K562 (cell line): ENCODE results near the gene SYNPO2.

ENCODE experiments used
- CBFA2T2 ChIP-seq: fragments of 450-650 bp; conservative IDR thresholded peaks from 2 replicates; pipeline ENCODE4 v1.6.1; 2017; ENCODE audit warnings: mild to moderate bottlenecking
- CBX2 ChIP-seq: fragments of 200-600 bp; sonication (generic); IDR thresholded peaks from one replicate; pipeline ENCODE4 v1.6.1; 2012; ENCODE audit warnings: mild to moderate bottlenecking, low read length, inconsistent platforms; ENCODE audit not compliant: insufficient read depth, poor library complexity, severe bottlenecking
- NR2C2 ChIP-seq, 2 experiments: fragments of 200-800 bp in 1 of 2; sonication (Bioruptor generic) in 1 of 2; sonication (generic) in 1 of 2; formaldehyde crosslinking in 1 of 2; IDR thresholded peaks; 2 replicates each; pipeline versions ENCODE4 v1.6.1 to v1.8.0; 2016 to 2022; ENCODE audit warnings: mild to moderate bottlenecking in 1 of 2, missing compliant biosample characterization in 1 of 2, missing genetic modification characterization in 1 of 2, missing genetic modification reagents in 1 of 2
- TF ChIP-seq, protein P1 (sequence below): IDR thresholded peaks from 3 replicates; pipeline ENCODE4 v1.6.1; 2011; ENCODE audit warnings: borderline replicate concordance, mild to moderate bottlenecking, moderate library complexity; ENCODE audit not compliant: insufficient read length; ENCODE audit errors: extremely low read depth
- TF ChIP-seq, protein P2 (sequence below), 2 experiments: fragments of 450-650 bp in 1 of 2; sonication (generic) in 1 of 2; formaldehyde crosslinking in 1 of 2; IDR thresholded peaks; 2 replicates each; pipeline versions ENCODE4 v1.7.1 to v1.9.0; 2016 to 2022; ENCODE audit warnings: inconsistent platforms in 1 of 2, mild to moderate bottlenecking in 1 of 2, missing genetic modification reagents in 1 of 2

DNA sequence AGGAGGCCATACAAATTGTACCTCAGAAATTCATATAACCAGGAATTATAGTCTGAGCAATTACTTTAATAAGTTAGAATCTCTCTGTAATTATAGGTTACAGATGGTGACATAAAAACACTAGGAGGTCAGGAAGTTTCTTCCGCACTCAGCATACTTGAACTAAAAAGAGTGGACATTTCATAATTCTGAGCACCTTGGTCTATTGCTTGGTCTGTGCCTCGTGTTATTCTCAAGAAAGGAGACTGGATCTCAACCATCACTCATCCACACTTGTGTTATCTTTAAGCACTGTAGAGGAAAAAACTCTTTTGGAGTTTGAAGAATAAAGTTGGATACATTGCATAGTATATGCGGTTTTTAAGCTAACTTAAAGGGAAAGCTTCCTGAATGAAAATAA is 91.1 kb downstream of the SYNPO2 start:
- TF ChIP-seq CBX2, result no peak
- no peak for TF ChIP-seq CBFA2T2
- TF ChIP-seq NR2C2 (CRISPR knock-in tag; IDR thresholded peaks at IDR 0.05), result no peak
- no peak for TF ChIP-seq NR2C2 (tag; IDR thresholded peaks at IDR 0.05)
- TF ChIP-seq, protein P1, sequence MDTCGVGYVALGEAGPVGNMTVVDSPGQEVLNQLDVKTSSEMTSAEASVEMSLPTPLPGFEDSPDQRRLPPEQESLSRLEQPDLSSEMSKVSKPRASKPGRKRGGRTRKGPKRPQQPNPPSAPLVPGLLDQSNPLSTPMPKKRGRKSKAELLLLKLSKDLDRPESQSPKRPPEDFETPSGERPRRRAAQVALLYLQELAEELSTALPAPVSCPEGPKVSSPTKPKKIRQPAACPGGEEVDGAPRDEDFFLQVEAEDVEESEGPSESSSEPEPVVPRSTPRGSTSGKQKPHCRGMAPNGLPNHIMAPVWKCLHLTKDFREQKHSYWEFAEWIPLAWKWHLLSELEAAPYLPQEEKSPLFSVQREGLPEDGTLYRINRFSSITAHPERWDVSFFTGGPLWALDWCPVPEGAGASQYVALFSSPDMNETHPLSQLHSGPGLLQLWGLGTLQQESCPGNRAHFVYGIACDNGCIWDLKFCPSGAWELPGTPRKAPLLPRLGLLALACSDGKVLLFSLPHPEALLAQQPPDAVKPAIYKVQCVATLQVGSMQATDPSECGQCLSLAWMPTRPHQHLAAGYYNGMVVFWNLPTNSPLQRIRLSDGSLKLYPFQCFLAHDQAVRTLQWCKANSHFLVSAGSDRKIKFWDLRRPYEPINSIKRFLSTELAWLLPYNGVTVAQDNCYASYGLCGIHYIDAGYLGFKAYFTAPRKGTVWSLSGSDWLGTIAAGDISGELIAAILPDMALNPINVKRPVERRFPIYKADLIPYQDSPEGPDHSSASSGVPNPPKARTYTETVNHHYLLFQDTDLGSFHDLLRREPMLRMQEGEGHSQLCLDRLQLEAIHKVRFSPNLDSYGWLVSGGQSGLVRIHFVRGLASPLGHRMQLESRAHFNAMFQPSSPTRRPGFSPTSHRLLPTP, result no peak
- TF ChIP-seq, protein P2, sequence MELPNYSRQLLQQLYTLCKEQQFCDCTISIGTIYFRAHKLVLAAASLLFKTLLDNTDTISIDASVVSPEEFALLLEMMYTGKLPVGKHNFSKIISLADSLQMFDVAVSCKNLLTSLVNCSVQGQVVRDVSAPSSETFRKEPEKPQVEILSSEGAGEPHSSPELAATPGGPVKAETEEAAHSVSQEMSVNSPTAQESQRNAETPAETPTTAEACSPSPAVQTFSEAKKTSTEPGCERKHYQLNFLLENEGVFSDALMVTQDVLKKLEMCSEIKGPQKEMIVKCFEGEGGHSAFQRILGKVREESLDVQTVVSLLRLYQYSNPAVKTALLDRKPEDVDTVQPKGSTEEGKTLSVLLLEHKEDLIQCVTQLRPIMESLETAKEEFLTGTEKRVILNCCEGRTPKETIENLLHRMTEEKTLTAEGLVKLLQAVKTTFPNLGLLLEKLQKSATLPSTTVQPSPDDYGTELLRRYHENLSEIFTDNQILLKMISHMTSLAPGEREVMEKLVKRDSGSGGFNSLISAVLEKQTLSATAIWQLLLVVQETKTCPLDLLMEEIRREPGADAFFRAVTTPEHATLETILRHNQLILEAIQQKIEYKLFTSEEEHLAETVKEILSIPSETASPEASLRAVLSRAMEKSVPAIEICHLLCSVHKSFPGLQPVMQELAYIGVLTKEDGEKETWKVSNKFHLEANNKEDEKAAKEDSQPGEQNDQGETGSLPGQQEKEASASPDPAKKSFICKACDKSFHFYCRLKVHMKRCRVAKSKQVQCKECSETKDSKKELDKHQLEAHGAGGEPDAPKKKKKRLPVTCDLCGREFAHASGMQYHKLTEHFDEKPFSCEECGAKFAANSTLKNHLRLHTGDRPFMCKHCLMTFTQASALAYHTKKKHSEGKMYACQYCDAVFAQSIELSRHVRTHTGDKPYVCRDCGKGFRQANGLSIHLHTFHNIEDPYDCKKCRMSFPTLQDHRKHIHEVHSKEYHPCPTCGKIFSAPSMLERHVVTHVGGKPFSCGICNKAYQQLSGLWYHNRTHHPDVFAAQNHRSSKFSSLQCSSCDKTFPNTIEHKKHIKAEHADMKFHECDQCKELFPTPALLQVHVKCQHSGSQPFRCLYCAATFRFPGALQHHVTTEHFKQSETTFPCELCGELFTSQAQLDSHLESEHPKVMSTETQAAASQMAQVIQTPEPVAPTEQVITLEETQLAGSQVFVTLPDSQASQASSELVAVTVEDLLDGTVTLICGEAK (IDR thresholded peaks at IDR 0.05), result no peak
- TF ChIP-seq, protein P2 (CRISPR knock-in tag; IDR thresholded peaks at IDR 0.05), result no peak
